ENCODE results near the gene OTUD1. TPM values are rescaled to one million over a fixed set of nuclear protein-coding genes. Genes with fewer than 3 reads are reported as not detected.

The OTUD1 gene
- total RNA-seq, 2 donors from 2014 or later = 7.8 to 10.5 TPM

DNA sequence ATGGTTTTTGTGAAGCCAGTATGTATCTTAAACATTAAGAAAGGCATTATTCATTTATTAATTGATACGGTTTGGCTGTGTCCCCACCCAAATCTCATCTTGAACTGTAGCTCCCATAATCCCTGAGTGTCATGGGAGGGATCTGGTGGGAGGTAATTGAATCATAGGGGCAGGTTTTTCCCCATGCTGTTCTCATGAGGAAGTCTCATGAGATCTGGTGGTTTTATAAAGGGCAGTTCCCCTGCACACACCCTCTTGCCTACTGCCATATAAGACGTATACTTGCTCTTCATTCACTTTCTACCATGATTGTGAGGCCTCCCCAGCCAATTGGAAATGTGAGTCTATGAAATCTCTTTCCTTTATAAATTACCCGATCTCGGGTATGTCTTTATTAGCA lies 28.1 kb downstream of the OTUD1 start:
- DNase-seq = no peak
- Histone ChIP-seq H3K4me3 (no peak overlapping the region), H3K27me3 (no peaks in the 10 kb centered on the region), H3K9me3 (no peaks in the 10 kb centered on the region), H3K36me3 (replicated peaks in 1 of 2; ENCODE audit: insufficient read depth in 1 of 2, low read depth in 2 of 2) (no peaks in the 10 kb centered on the region), H3K4me1 (no peaks in the 10 kb centered on the region), H3K27ac (no peak overlapping the region)
- TF ChIP-seq CTCF (IDR thresholded peaks at IDR 0.05) (no peak), POLR2A (IDR thresholded peaks at IDR 0.05) (no peak)
- intact Hi-C loops (cut with DNase I) = no loop called here
- ATAC-seq = no peak
- WGBS, 2 donors = 84 to 87% methylated on average over 4 of the region's 4 CpGs

DNA sequence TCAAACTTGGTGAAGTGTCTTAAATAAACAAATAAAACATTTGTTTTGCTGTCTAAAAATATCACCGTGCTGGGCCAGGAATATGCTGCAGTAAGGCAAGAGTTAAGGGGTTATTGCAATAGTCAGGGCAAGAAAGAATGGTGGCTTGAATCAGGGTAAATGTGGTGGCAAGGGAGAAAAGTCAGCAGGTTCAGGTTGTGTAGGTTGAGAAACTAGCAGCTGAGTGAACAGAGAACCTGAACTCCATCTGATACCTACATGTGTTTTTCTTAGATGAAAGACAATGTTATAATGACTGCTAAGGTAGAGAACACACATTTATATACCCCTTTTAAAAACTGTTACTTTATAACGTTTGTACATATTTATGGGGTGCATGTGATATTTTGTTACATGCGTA lies 28.7 kb downstream of the OTUD1 start:
- no peak for DNase-seq
- no peaks in the 10 kb centered on the region for H3K9me3 ChIP-seq
- intact Hi-C loops (cut with DNase I) = no loop called here
- no peaks in the 10 kb centered on the region for H3K27me3 ChIP-seq
- no peaks in the 10 kb centered on the region for H3K36me3 ChIP-seq (replicated peaks in 1 of 2; ENCODE audit: insufficient read depth in 1 of 2, low read depth in 2 of 2)
- ATAC-seq = no peak
- no peak for TF ChIP-seq CTCF (IDR thresholded peaks at IDR 0.05)
- no peak for TF ChIP-seq POLR2A (IDR thresholded peaks at IDR 0.05)
- H3K4me1 ChIP-seq = no peaks in the 10 kb centered on the region
- H3K4me3 ChIP-seq = no peak overlapping the region
- WGBS, 2 donors = 62 to 64% methylated on average over 3 of the region's 3 CpGs
- H3K27ac ChIP-seq = no peak overlapping the region

DNA sequence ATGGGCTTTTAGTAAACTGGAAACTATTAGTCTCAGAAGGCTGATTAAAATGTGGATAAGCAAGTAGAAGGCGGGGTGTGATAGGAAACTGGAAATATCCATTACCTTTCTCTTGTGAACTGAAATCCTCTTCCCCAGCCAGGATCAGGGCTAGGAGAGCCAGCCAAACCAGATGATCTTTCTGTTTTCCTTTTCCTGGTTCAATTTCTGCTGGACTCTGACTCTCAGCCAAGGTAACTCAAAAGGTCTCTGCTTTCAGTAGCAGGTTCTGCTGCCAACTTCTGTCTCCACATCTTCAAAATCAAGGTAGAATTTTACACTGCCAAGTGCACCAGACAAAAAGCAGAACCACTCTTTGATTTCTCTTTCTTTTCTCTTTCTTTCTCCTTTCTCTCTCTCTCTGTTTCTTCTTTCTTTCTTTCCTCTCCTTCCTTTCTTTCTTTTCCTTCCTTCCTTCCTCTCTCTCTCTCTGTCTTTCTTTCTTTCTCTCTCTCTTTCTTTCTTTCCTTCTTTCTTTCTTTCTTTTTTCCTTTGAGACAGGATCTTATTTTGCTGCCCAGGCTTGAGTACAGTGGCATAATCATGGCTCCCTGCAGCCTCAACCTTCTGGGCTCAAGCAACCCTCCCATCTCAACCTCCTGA lies 30.8 kb downstream of the OTUD1 start:
- no peak for ATAC-seq
- no peak overlapping the region for H3K4me3 ChIP-seq
- WGBS, 2 donors = 36 to 63% methylated on average over 1 of the region's 1 CpG

DNA sequence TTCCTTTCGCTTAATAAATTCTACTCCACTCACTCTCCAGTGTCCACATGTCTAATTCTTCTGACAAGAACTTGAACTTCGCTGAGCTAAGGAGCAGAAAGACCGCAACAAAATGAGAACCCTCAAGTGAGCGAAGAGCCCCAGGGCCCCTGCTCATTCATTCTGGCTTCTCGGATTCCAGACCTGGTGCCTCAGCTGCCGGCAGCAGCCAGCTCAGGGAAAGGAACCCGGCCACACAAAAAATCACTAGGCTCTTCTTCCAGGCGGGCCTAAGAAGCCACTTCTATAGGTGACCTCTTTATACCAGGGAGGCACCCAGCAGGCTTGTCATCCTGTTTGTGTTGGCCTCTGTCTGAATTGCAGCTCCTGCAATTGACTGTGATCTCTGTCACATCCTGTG lies 33.3 kb downstream of the OTUD1 start:
- no peaks in the 10 kb centered on the region for H3K4me1 ChIP-seq
- no peak for ATAC-seq
- TF ChIP-seq POLR2A (IDR thresholded peaks at IDR 0.05) (no peak), CTCF (IDR thresholded peaks at IDR 0.05) (no peak)
- no peaks in the 10 kb centered on the region for H3K27me3 ChIP-seq
- 87 to 88% methylated on average over 8 of the region's 8 CpGs for WGBS, 2 donors
- no peaks in the 10 kb centered on the region for H3K36me3 ChIP-seq (replicated peaks in 1 of 2; ENCODE audit: insufficient read depth in 1 of 2, low read depth in 2 of 2)
- no peak for DNase-seq
- no peaks in the 10 kb centered on the region for H3K9me3 ChIP-seq
- H3K27ac ChIP-seq = no peak overlapping the region
- H3K4me3 ChIP-seq = no peak overlapping the region
- intact Hi-C loops (cut with DNase I) = no loop called here

More for the DNA sequence above, 30.8 kb downstream of the OTUD1 start:
- Histone ChIP-seq H3K27ac (no peak overlapping the region), H3K4me1 (no peaks in the 10 kb centered on the region), H3K36me3 (replicated peaks in 1 of 2; ENCODE audit: insufficient read depth in 1 of 2, low read depth in 2 of 2) (no peaks in the 10 kb centered on the region), H3K9me3 (no peaks in the 10 kb centered on the region), H3K27me3 (no peaks in the 10 kb centered on the region)
- no peak for TF ChIP-seq POLR2A (IDR thresholded peaks at IDR 0.05)
- TF ChIP-seq CTCF (IDR thresholded peaks at IDR 0.05) = no peak
- intact Hi-C loops (cut with DNase I) = no loop called here
- DNase-seq = peak in 3 of 4 donors; percentile 15 to 36 (median 22)

GRCh38 chr10:23474081-23474480 lies 35.2 kb downstream of the OTUD1 start:
- H3K9me3 ChIP-seq = no peaks in the 10 kb centered on the region

More at GRCh38 chr10:23474081-23474480, 35.2 kb downstream of the OTUD1 start:
- no peak for TF ChIP-seq CTCF (IDR thresholded peaks at IDR 0.05)
- no peak for TF ChIP-seq POLR2A (IDR thresholded peaks at IDR 0.05)
- intact Hi-C loops (cut with DNase I) = no loop called here
- Histone ChIP-seq H3K4me1 (no peaks in the 10 kb centered on the region), H3K4me3 (no peak overlapping the region), H3K27me3 (no peaks in the 10 kb centered on the region), H3K36me3 (replicated peaks in 1 of 2; ENCODE audit: insufficient read depth in 1 of 2, low read depth in 2 of 2) (no peaks in the 10 kb centered on the region), H3K27ac (no peak overlapping the region)
- ATAC-seq = no peak
- DNase-seq = no peak
- WGBS, 2 donors = 94 to 95% methylated on average over 2 of the region's 2 CpGs
